Measurements from ENCODE around the gene ZGLP1.

Gene ZGLP1

GRCh38 chr19:10286803-10287737 lies 22.5 kb downstream of the ZGLP1 start, which contains the start of gene ICAM4:
TSS of gene ICAM4 (plus strand) at chr19:10286955. CDS start at chr19:10287013, 58 bp downstream.
- TF ChIP-seq EP300 (IDR thresholded peaks at IDR 0.05; ENCODE audit: borderline replicate concordance) = no peak
- no peak for TF ChIP-seq TEAD4 (IDR thresholded peaks at IDR 0.05)
- no peak for TF ChIP-seq EGR1 (IDR thresholded peaks at IDR 0.05)
- no peak for TF ChIP-seq MAX (IDR thresholded peaks at IDR 0.05)
- TF ChIP-seq USF1 (IDR thresholded peaks at IDR 0.05) = no peak
- no peak for TF ChIP-seq REST (IDR thresholded peaks at IDR 0.05; ENCODE audit: low read depth)

GRCh38 chr19:10285393-10285792 lies 24.2 kb downstream of the ZGLP1 start:
- TF ChIP-seq FOXM1 (IDR thresholded peaks at IDR 0.05; ENCODE audit: borderline replicate concordance, low read depth) (no peak), MAX (IDR thresholded peaks at IDR 0.05) (no peak), TCF12 (IDR thresholded peaks at IDR 0.05; ENCODE audit: low read depth) (no peak), TEAD4 (IDR thresholded peaks at IDR 0.05) (no peak), REST (IDR thresholded peaks at IDR 0.05; ENCODE audit: low read depth) (no peak), TAF1 (IDR thresholded peaks at IDR 0.05; ENCODE audit: low read depth) (no peak), RAD21 (IDR thresholded peaks at IDR 0.05; ENCODE audit: low read depth) (no peak), EGR1 (IDR thresholded peaks at IDR 0.05) (no peak), ZBTB7A (IDR thresholded peaks at IDR 0.05; ENCODE audit: low read depth) (no peak), NFIC (IDR thresholded peaks at IDR 0.05) (no peak), EP300 (IDR thresholded peaks at IDR 0.05; ENCODE audit: borderline replicate concordance) (no peak), YY1 (IDR thresholded peaks at IDR 0.05; ENCODE audit: low read depth) (no peak), CREB1 (IDR thresholded peaks at IDR 0.05; ENCODE audit: low read depth) (no peak), USF1 (IDR thresholded peaks at IDR 0.05) (no peak)

GRCh38 chr19:10284960-10285278 lies 24.7 kb downstream of the ZGLP1 start:
- TF ChIP-seq CEBPB (IDR thresholded peaks at IDR 0.05) (no peak), EGR1 (IDR thresholded peaks at IDR 0.05) (no peak), CREB1 (IDR thresholded peaks at IDR 0.05; ENCODE audit: low read depth) (no peak), RAD21 (IDR thresholded peaks at IDR 0.05; ENCODE audit: low read depth) (no peak), FOXM1 (IDR thresholded peaks at IDR 0.05; ENCODE audit: borderline replicate concordance, low read depth) (no peak), NFIC (IDR thresholded peaks at IDR 0.05) (no peak), EP300 (IDR thresholded peaks at IDR 0.05; ENCODE audit: borderline replicate concordance) (no peak), USF1 (IDR thresholded peaks at IDR 0.05) (no peak), TCF12 (IDR thresholded peaks at IDR 0.05; ENCODE audit: low read depth) (no peak)

- no peak for TF ChIP-seq YY1 (IDR thresholded peaks at IDR 0.05; ENCODE audit: low read depth)
- no peak for TF ChIP-seq REST (IDR thresholded peaks at IDR 0.05; ENCODE audit: low read depth)
- no peak for TF ChIP-seq EGR1 (IDR thresholded peaks at IDR 0.05)
- TF ChIP-seq FOXM1 (IDR thresholded peaks at IDR 0.05; ENCODE audit: borderline replicate concordance, low read depth) = no peak
- no peak for TF ChIP-seq EP300 (IDR thresholded peaks at IDR 0.05; ENCODE audit: borderline replicate concordance)
- no peak for TF ChIP-seq TCF12 (IDR thresholded peaks at IDR 0.05; ENCODE audit: low read depth)
- TF ChIP-seq TEAD4 (IDR thresholded peaks at IDR 0.05) = no peak
- TF ChIP-seq MAX (IDR thresholded peaks at IDR 0.05) = no peak
- no peak for TF ChIP-seq RAD21 (IDR thresholded peaks at IDR 0.05; ENCODE audit: low read depth)
- no peak for TF ChIP-seq NFIC (IDR thresholded peaks at IDR 0.05)
- no peak for TF ChIP-seq CEBPB (IDR thresholded peaks at IDR 0.05)
- TF ChIP-seq TAF1 (IDR thresholded peaks at IDR 0.05; ENCODE audit: low read depth) = no peak
- no peak for TF ChIP-seq USF1 (IDR thresholded peaks at IDR 0.05)
- no peak for TF ChIP-seq CREB1 (IDR thresholded peaks at IDR 0.05; ENCODE audit: low read depth)
- no peak for TF ChIP-seq ZBTB7A (IDR thresholded peaks at IDR 0.05; ENCODE audit: low read depth)
These were observed 25.3 kb downstream of the ZGLP1 start for GRCh38 chr19:10284065-10284959.
